HL-60 (cell line): Measurements from ENCODE around the gene MTMR12.

Experiments
- DNase-seq, 2 experiments: peaks; one replicate each; pipeline ENCODE4 v3.0.0-alpha.2; 2010 to 2020; ENCODE audit warnings: low read depth in 1 of 2, low spot score in 1 of 2
- H3K27ac ChIP-seq: fragments of 250-450 bp; sonication (Bioruptor Pico); replicated peaks from 2 replicates; pipeline ENCODE4 v1.5.1; 2020; ENCODE audit warnings: mild to moderate bottlenecking, moderate library complexity
- H3K27me3 ChIP-seq: fragments of 250-450 bp; sonication (Bioruptor Pico); 2 replicates; pipeline ENCODE4 v1.5.1; 2021; ENCODE audit warnings: mild to moderate bottlenecking, moderate library complexity; ENCODE audit not compliant: insufficient read depth, poor library complexity, severe bottlenecking
- H3K4me3 ChIP-seq: replicated peaks from 2 replicates; pipeline ENCODE4 v1.5.1; 2011; ENCODE audit warnings: mild to moderate bottlenecking, control low read depth, low read length; ENCODE audit not compliant: insufficient read depth
- GABPA ChIP-seq: IDR thresholded peaks from 2 replicates; pipeline ENCODE4 v1.6.1; 2012; ENCODE audit warnings: low read depth
- POLR2AphosphoS5 ChIP-seq: IDR thresholded peaks from 2 replicates; pipeline ENCODE4 v1.6.1; 2012; ENCODE audit warnings: low read depth
- SPI1 ChIP-seq: IDR thresholded peaks from 2 replicates; pipeline ENCODE4 v1.6.1; 2012; ENCODE audit warnings: low read depth, mild to moderate bottlenecking, borderline replicate concordance
- TF ChIP-seq, protein P1 (sequence below): IDR thresholded peaks from one replicate; pipeline ENCODE4 v1.5.1; 2011; ENCODE audit warnings: low read length, control low read depth, inconsistent platforms; ENCODE audit not compliant: insufficient read depth
- TF ChIP-seq, protein P2 (sequence below): IDR thresholded peaks from 2 replicates; pipeline ENCODE4 v1.6.1; 2012; ENCODE audit warnings: low read depth; ENCODE audit not compliant: insufficient replicate concordance

Gene MTMR12

DNA sequence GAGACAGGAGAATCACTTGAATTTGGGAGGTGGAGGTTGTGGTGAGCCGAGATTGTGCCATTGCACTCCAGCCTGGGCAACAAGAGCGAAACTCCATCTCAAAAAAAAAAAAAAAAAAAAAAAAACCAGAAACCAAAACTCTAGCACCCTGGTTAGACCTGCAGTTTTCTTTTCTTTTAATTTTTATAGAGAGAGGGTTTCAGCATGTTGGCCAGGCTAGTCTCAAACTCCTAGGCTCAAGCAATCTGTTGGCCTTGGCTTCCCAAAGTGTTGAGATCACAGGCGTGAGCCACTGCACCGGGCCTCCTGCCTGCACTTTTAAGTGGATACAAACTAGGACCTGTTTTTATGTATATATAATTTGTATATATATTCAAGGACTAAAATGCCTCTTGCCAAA lies 12.9 kb upstream of the MTMR12 start:
- no peak for DNase-seq
- no peaks in the 10 kb centered on the region for H3K27me3 ChIP-seq
- TF ChIP-seq, protein P1, sequence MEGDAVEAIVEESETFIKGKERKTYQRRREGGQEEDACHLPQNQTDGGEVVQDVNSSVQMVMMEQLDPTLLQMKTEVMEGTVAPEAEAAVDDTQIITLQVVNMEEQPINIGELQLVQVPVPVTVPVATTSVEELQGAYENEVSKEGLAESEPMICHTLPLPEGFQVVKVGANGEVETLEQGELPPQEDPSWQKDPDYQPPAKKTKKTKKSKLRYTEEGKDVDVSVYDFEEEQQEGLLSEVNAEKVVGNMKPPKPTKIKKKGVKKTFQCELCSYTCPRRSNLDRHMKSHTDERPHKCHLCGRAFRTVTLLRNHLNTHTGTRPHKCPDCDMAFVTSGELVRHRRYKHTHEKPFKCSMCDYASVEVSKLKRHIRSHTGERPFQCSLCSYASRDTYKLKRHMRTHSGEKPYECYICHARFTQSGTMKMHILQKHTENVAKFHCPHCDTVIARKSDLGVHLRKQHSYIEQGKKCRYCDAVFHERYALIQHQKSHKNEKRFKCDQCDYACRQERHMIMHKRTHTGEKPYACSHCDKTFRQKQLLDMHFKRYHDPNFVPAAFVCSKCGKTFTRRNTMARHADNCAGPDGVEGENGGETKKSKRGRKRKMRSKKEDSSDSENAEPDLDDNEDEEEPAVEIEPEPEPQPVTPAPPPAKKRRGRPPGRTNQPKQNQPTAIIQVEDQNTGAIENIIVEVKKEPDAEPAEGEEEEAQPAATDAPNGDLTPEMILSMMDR = no peak
- TF ChIP-seq POLR2AphosphoS5 (no peak), GABPA (no peak), SPI1 (no peak)
- TF ChIP-seq, protein P2, sequence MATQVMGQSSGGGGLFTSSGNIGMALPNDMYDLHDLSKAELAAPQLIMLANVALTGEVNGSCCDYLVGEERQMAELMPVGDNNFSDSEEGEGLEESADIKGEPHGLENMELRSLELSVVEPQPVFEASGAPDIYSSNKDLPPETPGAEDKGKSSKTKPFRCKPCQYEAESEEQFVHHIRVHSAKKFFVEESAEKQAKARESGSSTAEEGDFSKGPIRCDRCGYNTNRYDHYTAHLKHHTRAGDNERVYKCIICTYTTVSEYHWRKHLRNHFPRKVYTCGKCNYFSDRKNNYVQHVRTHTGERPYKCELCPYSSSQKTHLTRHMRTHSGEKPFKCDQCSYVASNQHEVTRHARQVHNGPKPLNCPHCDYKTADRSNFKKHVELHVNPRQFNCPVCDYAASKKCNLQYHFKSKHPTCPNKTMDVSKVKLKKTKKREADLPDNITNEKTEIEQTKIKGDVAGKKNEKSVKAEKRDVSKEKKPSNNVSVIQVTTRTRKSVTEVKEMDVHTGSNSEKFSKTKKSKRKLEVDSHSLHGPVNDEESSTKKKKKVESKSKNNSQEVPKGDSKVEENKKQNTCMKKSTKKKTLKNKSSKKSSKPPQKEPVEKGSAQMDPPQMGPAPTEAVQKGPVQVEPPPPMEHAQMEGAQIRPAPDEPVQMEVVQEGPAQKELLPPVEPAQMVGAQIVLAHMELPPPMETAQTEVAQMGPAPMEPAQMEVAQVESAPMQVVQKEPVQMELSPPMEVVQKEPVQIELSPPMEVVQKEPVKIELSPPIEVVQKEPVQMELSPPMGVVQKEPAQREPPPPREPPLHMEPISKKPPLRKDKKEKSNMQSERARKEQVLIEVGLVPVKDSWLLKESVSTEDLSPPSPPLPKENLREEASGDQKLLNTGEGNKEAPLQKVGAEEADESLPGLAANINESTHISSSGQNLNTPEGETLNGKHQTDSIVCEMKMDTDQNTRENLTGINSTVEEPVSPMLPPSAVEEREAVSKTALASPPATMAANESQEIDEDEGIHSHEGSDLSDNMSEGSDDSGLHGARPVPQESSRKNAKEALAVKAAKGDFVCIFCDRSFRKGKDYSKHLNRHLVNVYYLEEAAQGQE = no peak
- H3K4me3 ChIP-seq = no peak overlapping the region
- H3K27ac ChIP-seq = no peak overlapping the region

DNA sequence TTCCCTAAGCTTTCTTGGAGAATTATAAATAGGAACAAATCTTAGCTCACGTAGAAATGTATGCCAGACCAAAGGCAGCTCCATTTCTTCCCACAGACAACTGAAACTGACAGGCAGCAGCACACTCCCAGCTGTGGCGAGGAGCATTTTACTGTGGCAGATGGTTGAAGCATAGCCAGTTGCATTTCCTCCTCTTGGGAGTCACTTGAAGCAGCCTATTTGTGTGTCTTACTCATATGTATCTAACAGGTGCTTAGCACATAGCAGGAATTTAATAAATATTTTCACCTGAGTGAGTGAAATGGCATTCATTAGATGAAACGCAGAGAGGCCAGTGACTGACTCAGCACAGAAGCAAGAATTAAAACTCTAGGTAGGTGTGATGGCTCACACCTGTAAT lies 12.3 kb upstream of the MTMR12 start:
- Histone ChIP-seq H3K4me3 (no peak overlapping the region), H3K27ac (no peak overlapping the region), H3K27me3 (no peaks in the 10 kb centered on the region)
- TF ChIP-seq, protein P1 = no peak
- no peak for TF ChIP-seq GABPA
- no peak for TF ChIP-seq SPI1
- TF ChIP-seq, protein P2 = no peak
- TF ChIP-seq POLR2AphosphoS5 = no peak
- no peak for DNase-seq

DNA sequence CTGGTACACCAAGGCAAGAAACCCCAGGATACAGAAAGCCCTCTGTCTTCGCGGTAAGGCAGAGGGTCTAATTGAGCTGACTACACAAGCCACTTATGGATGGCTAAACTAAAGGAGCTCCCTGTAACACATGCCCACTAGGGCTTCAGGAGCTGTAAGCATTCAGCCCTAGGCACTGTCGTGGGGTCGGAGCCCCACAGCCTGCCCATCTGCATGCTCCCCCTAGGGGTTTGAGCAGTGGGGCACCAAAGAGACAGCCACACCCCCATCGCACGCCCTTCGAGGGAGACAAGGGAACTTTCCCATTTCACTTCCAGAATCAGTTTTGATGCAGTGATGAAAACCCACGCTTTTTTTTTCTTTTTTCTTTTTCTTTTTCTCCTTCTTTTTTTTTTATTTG lies 11.0 kb upstream of the MTMR12 start:
- no peaks in the 10 kb centered on the region for H3K27me3 ChIP-seq
- TF ChIP-seq, protein P2 = no peak
- TF ChIP-seq GABPA (no peak), SPI1 (no peak), POLR2AphosphoS5 (no peak)
- TF ChIP-seq, protein P1 = no peak
- no peak for DNase-seq
- no peak overlapping the region for H3K4me3 ChIP-seq
- H3K27ac ChIP-seq = no peak overlapping the region
